ENCODE data around the gene C9orf78. TPM values are rescaled to one million over a fixed set of nuclear protein-coding genes. Genes with fewer than 3 reads are reported as not detected.
A peak's percentile ranks its signal among the peaks of the same experiment; 100 is the strongest.

The C9orf78 gene
- total RNA-seq, 2 experiments from 2014 or later = 71.4 to 73.4 TPM

DNA sequence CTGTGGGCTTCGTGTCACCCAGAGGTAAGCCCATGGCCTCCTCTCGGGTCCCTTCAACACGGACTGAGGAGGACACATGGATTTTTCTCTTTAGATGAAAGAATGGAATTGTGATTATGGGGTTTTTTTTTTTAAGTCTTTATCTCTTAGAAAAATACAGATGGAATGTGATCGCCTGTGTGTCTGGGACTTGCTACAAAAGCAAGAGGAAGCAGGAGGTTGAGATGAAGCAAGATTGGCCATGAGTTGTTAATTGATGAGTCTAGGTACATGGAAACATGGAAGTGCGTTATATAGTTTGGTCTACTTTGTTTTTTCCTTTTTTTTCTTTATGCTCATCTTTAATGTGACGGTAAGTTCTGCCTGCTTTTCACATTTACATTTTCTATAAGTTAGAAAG is 14.8 kb upstream of the C9orf78 start:
- H3K9me3 Mint-ChIP-seq = no peaks in the 10 kb centered on the region
- peak overlapping the region; percentile 19 for H3K27ac Mint-ChIP-seq
- POLR2A ChIA-PET = interaction anchor here (0.9 to 1.6 kb wide), 3 partner anchors 10 to 46 kb away, joined by 3 read pairs; no protein-coding TSS in a partner anchor
- peaks cover 45% of the 10 kb centered on the region for H3K36me3 Mint-ChIP-seq
- DNase-seq (no peak), ATAC-seq (ENCODE audit: low read depth) (no peak)
- H3K4me3 Mint-ChIP-seq = no peak overlapping the region
- no peaks in the 10 kb centered on the region for H3K27me3 Mint-ChIP-seq
- peaks cover 46% of the 10 kb centered on the region for H3K4me1 Mint-ChIP-seq

DNA sequence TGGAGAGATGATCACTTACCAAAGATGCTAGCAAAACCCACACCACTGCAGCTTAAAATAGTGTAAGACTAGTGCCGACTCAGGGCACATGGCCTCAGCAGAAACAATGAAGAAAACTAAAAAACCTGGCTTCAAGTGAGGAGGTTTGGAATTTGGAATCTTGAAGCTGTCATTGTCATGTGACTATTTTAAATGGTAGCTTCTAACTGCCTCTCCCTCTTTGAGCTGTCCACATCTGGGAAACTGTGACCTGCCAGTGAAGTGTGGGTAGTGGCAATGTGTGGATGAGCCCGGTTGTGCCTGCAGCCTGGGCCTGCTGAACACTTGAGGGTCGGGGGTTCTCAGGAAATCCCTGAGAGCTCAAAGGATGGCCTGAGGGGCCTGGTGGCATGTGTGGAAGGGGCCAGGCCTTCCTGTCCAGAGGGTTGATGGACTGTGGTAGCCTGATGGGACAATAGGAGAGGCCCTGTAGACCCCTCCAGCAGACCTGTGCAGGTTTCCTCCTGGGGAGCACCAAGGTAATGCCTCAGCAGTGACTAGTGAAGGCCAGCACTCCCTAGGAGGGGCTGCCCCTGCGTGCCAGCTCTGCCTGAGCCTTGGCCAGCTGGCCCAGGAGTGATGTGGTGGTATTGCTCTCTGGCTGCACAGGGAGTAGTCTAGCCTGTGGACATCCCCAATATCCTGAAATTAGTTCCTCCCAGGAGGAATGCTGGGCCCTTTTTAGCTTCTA is 13.8 kb upstream of the C9orf78 start:
- no peak overlapping the region for H3K27ac Mint-ChIP-seq
- ATAC-seq (ENCODE audit: low read depth) = no peak
- peaks cover 39% of the 10 kb centered on the region for H3K4me1 Mint-ChIP-seq
- no peaks in the 10 kb centered on the region for H3K9me3 Mint-ChIP-seq
- POLR2A ChIA-PET = interaction anchor here (0.7 to 1.6 kb wide), 4 partner anchors 11 to 23 kb away, joined by 3 to 4 read pairs (median 3); no protein-coding TSS in a partner anchor
- no peak overlapping the region for H3K4me3 Mint-ChIP-seq
- DNase-seq = no peak
- no peaks in the 10 kb centered on the region for H3K27me3 Mint-ChIP-seq
- H3K36me3 Mint-ChIP-seq = peaks cover 35% of the 10 kb centered on the region

DNA sequence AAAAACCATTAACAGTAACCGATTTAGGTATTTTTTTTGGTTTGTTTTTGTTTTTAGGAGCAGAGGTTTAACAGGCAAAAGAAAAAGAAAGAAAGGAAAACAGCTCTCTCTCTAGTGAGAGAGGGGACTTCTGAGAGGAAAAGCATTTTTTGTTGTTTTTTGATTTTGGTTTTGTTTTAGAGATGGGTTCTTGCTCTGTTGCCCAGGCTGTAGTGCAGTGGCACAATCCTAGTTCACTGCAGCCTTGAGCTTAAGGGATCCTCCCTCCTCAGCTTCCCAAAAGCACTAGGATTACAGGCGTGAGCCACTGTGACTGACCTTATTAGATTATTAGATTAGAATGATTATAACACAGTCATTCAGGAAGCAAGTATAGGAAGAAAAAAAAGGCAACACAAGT is 10.3 kb upstream of the C9orf78 start:
- peaks cover 30% of the 10 kb centered on the region for H3K4me1 Mint-ChIP-seq

DNA sequence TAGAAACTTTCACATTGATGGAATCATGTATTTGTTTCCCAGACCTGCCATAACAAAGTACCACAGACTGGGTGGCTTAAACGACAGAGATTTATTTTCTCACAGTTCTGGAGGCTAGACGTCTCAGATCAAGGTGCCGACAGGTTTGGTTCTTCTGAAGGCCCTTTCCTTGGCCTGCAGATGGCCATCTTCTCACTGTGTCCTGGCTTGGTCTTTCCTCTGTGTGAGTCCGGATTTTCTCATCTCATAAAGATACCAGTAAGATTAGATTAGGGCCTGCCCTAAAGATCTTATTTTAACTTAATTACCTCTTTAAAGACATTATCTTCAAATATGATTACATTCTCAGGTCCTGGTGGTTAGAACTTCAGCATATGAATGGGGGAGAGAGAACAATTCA is 6.0 kb upstream of the C9orf78 start:
- Mint-ChIP-seq H3K27me3 (no peaks in the 10 kb centered on the region), H3K4me1 (peaks cover 57% of the 10 kb centered on the region), H3K27ac (no peak overlapping the region), H3K36me3 (peaks cover 16% of the 10 kb centered on the region), H3K4me3 (no peak overlapping the region), H3K9me3 (no peaks in the 10 kb centered on the region)
- DNase-seq (no peak), ATAC-seq (ENCODE audit: low read depth) (no peak)
- POLR2A ChIA-PET = interaction anchor here (0.7 to 1.2 kb wide), 2 partner anchors 37 to 76 kb away, joined by 4 read pairs; no protein-coding TSS in a partner anchor

More for the DNA sequence above, 10.3 kb upstream of the C9orf78 start:
- POLR2A ChIA-PET = interaction anchor here (1.4 to 1.9 kb wide), 2 partner anchors 13 to 24 kb away, joined by 3 to 5 read pairs; no protein-coding TSS in a partner anchor
- DNase-seq (no peak), ATAC-seq (ENCODE audit: low read depth) (no peak)
- Mint-ChIP-seq H3K36me3 (peaks cover 13% of the 10 kb centered on the region), H3K9me3 (no peaks in the 10 kb centered on the region), H3K4me3 (peak overlapping the region; percentile 0), H3K27me3 (no peaks in the 10 kb centered on the region), H3K27ac (peak overlapping the region; percentile 72)

DNA sequence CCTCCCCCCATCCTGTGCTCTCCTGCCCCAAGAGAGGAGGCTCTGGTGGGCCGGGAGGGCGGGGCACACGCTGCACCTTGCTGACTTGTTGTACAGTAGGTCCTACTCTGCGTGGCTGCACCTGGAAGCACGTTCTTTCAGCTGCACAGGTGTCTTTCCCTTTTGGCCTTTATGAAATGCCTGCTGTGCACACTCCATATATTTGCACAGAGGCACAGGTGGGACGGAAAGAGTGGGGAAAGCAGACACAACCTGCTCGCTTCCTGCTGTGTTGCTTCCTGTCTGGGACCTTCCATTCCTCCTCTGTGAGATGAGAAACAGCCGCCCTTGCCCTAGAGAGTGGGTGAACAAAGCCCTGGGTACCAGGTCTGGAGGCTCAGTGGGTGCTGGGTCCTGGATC is 5.0 kb upstream of the C9orf78 start:
- peak overlapping the region; percentile 81 for H3K4me3 Mint-ChIP-seq
- H3K27ac Mint-ChIP-seq = peak overlapping the region; percentile 95
- H3K4me1 Mint-ChIP-seq = peaks cover 51% of the 10 kb centered on the region
- no peaks in the 10 kb centered on the region for H3K27me3 Mint-ChIP-seq
- ATAC-seq (ENCODE audit: low read depth) = no peak
- H3K36me3 Mint-ChIP-seq = peaks cover 16% of the 10 kb centered on the region
- no peaks in the 10 kb centered on the region for H3K9me3 Mint-ChIP-seq
- POLR2A ChIA-PET = interaction anchor here (1.2 to 6.7 kb wide), 2 partner anchors 27 to 36 kb away, joined by 4 to 96 read pairs; no protein-coding TSS in a partner anchor
- DNase-seq = no peak

DNA sequence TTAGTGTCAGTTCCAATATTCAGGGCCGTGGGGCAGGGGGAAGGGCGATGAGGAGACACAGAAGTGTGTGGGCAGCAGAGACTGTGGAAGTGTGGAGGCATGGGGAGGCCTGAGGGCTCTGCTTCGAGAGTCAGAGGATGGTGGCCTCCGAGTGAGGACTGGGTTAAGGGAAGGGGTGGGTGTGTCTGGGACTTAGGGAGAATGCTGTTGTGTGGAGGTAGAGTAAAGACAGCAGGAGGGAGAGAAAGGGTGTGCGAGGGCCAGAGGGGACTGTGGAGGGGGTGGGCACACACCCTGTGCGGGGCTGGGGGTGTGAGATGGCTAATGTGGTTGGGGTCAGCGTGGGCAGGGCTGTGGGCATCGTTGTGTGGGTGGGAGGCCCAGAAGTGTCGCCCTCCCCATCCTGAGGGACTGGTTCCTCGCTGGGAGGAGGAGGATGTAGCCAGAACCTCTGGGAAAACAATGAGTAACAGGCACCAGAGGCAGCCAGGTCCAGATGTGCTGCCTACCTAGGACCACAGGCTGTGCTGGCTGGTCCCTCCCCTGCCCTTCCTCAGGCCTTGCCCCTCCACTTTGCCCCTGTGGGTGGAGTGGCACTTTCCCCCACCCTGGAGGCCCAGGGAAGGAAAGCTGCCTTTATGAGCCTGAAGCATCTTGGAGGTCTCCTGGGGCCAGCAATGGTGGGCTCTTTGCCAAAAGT is 4.4 kb upstream of the C9orf78 start:
- DNase-seq (no peak), ATAC-seq (ENCODE audit: low read depth) (no peak)
- H3K27ac Mint-ChIP-seq = peak overlapping the region; percentile 95
- POLR2A ChIA-PET = interaction anchor here (0.8 to 6.7 kb wide), 8 partner anchors 10 to 203 kb away, joined by 3 to 96 read pairs (median 3); partner anchors contain the start of gene FNBP1
- peak overlapping the region; percentile 81 for H3K4me3 Mint-ChIP-seq
- H3K36me3 Mint-ChIP-seq = peaks cover 16% of the 10 kb centered on the region
- H3K9me3 Mint-ChIP-seq = no peaks in the 10 kb centered on the region
- no peaks in the 10 kb centered on the region for H3K27me3 Mint-ChIP-seq
- H3K4me1 Mint-ChIP-seq = peaks cover 47% of the 10 kb centered on the region

DNA sequence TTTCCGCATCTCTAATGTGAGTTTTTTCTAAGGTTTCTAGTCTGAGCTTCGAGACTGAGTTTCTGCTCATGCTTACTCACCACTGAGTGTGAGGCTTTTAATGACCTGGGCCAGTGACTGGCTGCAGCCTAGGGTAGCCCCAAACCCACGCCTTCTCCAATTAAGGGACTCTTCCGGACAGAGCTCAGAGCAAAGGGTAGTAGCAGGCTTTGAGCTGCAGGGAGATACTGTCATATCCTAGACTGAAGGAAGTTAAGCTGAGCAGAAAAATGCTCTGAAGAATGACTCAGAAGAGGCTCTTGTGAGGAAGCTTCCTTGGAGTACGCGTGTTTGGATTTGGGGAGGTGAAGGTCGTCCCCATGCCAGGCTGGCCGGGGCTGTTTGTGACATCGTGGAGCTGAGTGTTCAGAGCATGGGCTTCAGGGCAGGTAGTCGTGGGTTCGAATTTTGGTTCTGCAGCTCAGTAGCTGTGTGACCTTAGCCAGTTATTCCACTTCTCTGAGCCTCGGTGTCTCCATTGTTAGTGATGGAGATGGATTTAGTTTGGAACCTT is 3.7 kb upstream of the C9orf78 start:
- Mint-ChIP-seq H3K36me3 (peaks cover 20% of the 10 kb centered on the region), H3K4me1 (peaks cover 54% of the 10 kb centered on the region), H3K27me3 (no peaks in the 10 kb centered on the region), H3K9me3 (no peaks in the 10 kb centered on the region), H3K4me3 (peak overlapping the region; percentile 81), H3K27ac (peak overlapping the region; percentile 95)
- DNase-seq = no peak
- POLR2A ChIA-PET = interaction anchor here (0.6 to 6.7 kb wide), 10 partner anchors 8 to 204 kb away, joined by 3 to 96 read pairs (median 3); partner anchors contain the start of gene FNBP1
- peak; percentile 24 for ATAC-seq (ENCODE audit: low read depth)

DNA sequence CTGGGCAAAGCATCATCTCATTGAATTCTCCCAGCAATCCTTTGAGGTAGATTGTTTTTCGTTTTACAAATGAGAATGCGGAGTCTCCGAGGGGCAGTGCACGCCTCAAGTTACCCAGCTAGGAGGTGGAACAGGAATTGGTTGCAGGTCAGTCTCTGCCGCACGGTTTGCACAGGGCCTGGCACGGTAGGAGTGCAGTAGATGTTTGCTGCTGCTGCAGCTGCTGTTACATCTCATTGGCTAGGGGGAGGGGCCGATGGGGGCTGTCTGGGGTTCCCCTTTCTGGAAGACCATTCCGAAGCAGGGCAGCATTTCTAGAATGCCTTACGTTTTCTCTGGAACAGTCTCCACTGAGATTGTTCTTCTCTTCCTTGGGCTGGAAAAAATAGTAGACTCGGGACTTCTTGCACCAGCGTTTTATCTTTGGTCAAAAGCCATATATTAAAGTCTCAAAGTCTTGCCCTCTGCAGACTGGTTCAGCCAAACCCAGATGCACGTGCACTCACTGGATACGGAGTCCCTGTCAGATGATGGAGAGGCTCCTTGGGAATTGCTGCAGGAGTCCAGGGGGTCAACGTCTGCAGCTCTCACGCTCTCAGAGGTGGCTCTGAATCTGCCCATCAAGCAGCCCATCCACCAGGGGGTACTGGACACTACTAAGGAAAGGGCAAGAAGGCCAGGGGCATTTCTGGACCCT is 1.4 kb upstream of the C9orf78 start:
- Mint-ChIP-seq H3K27ac (peak overlapping the region; percentile 94), H3K9me3 (no peaks in the 10 kb centered on the region), H3K4me3 (peak overlapping the region; percentile 95), H3K4me1 (peaks cover 54% of the 10 kb centered on the region), H3K27me3 (no peaks in the 10 kb centered on the region), H3K36me3 (peaks cover 29% of the 10 kb centered on the region)
- DNase-seq (peak; percentile 50), ATAC-seq (ENCODE audit: low read depth) (no peak)
- POLR2A ChIA-PET = interaction anchor here (0.8 to 6.7 kb wide), 8 partner anchors 13 to 52 kb away, joined by 3 to 96 read pairs (median 5); no protein-coding TSS in a partner anchor

DNA sequence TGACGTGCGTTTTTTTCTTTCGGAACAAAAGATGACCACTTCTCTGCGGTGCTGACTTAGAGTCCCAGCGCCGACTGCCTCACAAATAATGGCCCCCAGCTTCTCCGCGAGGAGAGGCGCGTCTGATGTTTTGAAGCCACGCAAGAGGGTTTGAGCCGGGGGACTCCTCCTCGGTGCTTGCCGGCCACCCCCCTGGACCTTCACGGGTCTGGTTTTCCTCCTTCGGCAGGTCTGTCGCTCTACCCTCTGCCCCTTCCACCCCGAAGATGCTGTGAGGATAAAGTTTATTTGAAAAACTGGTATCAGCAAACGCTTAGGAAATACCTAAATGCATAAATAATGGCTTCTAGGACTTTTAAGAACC is 767 bp upstream of the C9orf78 start:
- H3K4me3 Mint-ChIP-seq = peak overlapping the region; percentile 95
- no peaks in the 10 kb centered on the region for H3K27me3 Mint-ChIP-seq
- no peaks in the 10 kb centered on the region for H3K9me3 Mint-ChIP-seq
- H3K27ac Mint-ChIP-seq = peak overlapping the region; percentile 94
- H3K36me3 Mint-ChIP-seq = peaks cover 30% of the 10 kb centered on the region
- POLR2A ChIA-PET = interaction anchor here (0.8 to 6.7 kb wide), 8 partner anchors 9 to 53 kb away, joined by 3 to 96 read pairs (median 6); partner anchors contain the start of gene TOR1A
- peaks cover 49% of the 10 kb centered on the region for H3K4me1 Mint-ChIP-seq
- ATAC-seq (ENCODE audit: low read depth) (peak; percentile 0), DNase-seq (no peak)

DNA sequence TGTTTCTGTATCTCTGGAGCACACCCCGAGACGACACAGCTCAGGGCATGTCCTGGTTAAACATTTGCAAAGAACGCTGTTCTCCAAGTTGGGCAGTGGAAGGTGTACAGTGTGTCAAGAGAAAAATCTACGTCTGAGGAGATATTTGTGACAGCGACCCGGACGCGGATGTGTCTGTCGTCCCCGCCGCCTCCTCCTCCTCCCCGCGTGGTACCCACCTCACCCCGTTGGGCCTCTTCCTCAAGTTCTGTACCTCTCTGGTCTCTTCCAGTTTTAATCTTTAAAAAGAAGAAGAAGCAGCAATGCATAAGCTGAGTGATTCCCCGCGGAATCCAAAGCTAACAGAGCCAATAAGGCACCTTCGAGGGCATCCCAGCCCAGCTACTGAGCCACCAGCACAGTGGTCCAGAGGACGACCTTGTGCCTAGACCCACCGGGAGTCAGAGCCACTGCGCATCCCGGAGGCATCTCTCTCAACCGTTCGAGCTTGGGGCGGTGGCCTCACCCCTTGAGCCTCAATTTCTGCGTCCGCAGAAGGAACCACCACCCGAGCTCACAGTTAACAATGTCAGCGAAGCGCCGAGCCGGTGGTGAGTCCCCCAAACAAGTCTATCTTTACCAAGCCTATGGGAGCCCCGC is 467 bp downstream of the C9orf78 start:
- Mint-ChIP-seq H3K27ac (peak overlapping the region; percentile 96), H3K27me3 (no peaks in the 10 kb centered on the region), H3K36me3 (peaks cover 30% of the 10 kb centered on the region), H3K9me3 (no peaks in the 10 kb centered on the region), H3K4me3 (peak overlapping the region; percentile 94), H3K4me1 (peaks cover 43% of the 10 kb centered on the region)
- POLR2A ChIA-PET = interaction anchor here (0.6 to 6.7 kb wide), 14 partner anchors 10 to 217 kb away, joined by 3 to 96 read pairs (median 4); partner anchors contain the start of genes TOR1A and TOR1B
- DNase-seq = peak; percentile 54
- ATAC-seq (ENCODE audit: low read depth) = peak; percentile 9

DNA sequence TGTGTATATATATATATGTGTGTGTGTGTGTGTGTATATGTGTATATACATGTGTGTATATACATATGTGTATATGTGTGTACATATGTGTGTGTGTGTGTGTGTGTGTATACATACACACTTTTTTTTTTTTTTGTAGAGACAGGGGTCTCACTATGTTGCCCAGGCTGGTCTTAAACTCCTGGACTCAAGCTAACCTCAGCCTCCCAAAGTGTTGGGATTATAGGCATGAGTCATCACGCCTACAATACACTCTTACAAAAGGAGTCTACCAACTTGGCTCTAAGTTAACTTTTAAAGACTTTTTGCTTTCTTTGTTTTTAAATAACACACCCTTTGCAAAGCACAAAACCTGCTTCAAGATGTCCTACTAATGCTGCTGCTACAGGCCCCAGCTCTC is 2.1 kb downstream of the C9orf78 start:
- Mint-ChIP-seq H3K9me3 (no peaks in the 10 kb centered on the region), H3K27ac (no peak overlapping the region), H3K27me3 (no peaks in the 10 kb centered on the region), H3K4me3 (peak overlapping the region; percentile 63), H3K4me1 (peaks cover 31% of the 10 kb centered on the region), H3K36me3 (peaks cover 26% of the 10 kb centered on the region)
- DNase-seq (no peak), ATAC-seq (ENCODE audit: low read depth) (no peak)
- POLR2A ChIA-PET = no interaction called here

DNA sequence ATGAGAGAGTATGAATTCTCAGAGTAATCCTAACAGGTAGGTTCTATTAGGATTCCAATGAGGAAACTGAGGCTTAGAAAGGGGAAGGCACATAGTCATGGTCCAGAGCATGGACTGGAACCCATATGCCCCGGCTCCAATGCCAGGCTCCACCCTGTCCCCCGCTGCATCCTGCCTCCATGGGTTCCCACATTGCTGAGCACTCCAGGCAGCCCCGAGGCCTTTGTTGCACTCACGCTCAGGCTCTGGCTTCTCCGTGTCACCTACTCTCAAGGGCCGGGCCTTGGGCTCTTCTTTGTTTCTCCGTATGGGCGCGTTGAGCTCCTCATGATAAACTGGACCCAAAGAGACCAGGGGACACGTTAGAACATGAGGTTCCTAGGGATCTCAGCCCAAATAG is 6.1 kb downstream of the C9orf78 start:
- no peak for ATAC-seq (ENCODE audit: low read depth)
- no peak for DNase-seq
- POLR2A ChIA-PET = interaction anchor here (0.6 to 1.6 kb wide), 4 partner anchors 10 to 34 kb away, joined by 3 to 4 read pairs (median 4); no protein-coding TSS in a partner anchor
- no peak overlapping the region for H3K4me3 Mint-ChIP-seq
- H3K9me3 Mint-ChIP-seq = no peaks in the 10 kb centered on the region
- H3K4me1 Mint-ChIP-seq = peaks cover 14% of the 10 kb centered on the region
- H3K27ac Mint-ChIP-seq = no peak overlapping the region
- H3K36me3 Mint-ChIP-seq = peaks cover 15% of the 10 kb centered on the region
- no peaks in the 10 kb centered on the region for H3K27me3 Mint-ChIP-seq
